Left colon (tissue), 2 donors: ENCODE measurements around the gene LCA5L. TPM values are rescaled to one million over a fixed set of nuclear protein-coding genes. Genes with fewer than 3 reads are reported as not detected.
"Not testable (repeated sequence)": the region's sequence is repeated elsewhere in the genome, so short reads cannot be mapped to it uniquely, and the experiment has no call there.

Source experiments
- ATAC-seq: fragments of 200-7000 bp; cut with Tn5 transposase; one replicate; pipeline ENCODE4 v1.9.1; 2020; ENCODE audit warnings: mild to moderate bottlenecking, moderate library complexity
- DNase-seq, 2 donors: peaks; one replicate each; pipeline ENCODE4 v3.0.0-alpha.2; 2020
- intact Hi-C, 2 donors: fragments of 100-400 bp; cut with DNase I in 1 of 2; cut with micrococcal nuclease in 1 of 2; formaldehyde crosslinking; loops; one replicate each; pipeline versions ENCODE4 v1.11.2 to v1.14.0; 2022; cut with DNase I, micrococcal nuclease
- total RNA-seq, 2 donors: library from RNA; stranded (reverse); fragmentation: NEBNext Ultra II Directional; extraction: Animal tissue kit (Norgen Biotek cat#: 25700); gene quantifications; one replicate each; pipeline ENCODE4 v1.2.1, GENCODE V29; 2021
- donor health status: DM: no; HTN: no; CAD: no.
- donor health status: DM: yes; HTN: yes; CAD: no.

The LCA5L gene
- total RNA-seq, 2 donors from 2014 or later: 0.98 to 1.0 TPM

GRCh38 chr21:39452970-39453342 is 7.4 kb upstream of the LCA5L start:
- ATAC-seq: no peak
- intact Hi-C loops: no loop called here

GRCh38 chr21:39452207-39452969 is 6.8 kb upstream of the LCA5L start:
- no peak for ATAC-seq
- no peak for DNase-seq
- intact Hi-C loops: no loop called here

More at GRCh38 chr21:39452970-39453342, 7.4 kb upstream of the LCA5L start:
- DNase-seq: no peak

GRCh38 chr21:39451332-39452206 is 6.0 kb upstream of the LCA5L start, which contains the start of gene SH3BGR:
Gene SH3BGR, plus strand, starts transcription at chr21:39451970. Its CDS starts 127 bp downstream, at chr21:39452097.
- intact Hi-C loops: no loop called here
- DNase-seq (peak; percentile 24 to 43), ATAC-seq (peak; percentile 71)

GRCh38 chr21:39447264-39447663 is 1.7 kb upstream of the LCA5L start:
- intact Hi-C loops: no loop called here
- no peak for DNase-seq
- ATAC-seq: no peak

GRCh38 chr21:39444421-39445180 is 977 bp downstream of the LCA5L start:
- DNase-seq (no peak), ATAC-seq (peak; percentile 7)
- intact Hi-C loops: no loop called here

- intact Hi-C loops: no loop called here
- ATAC-seq (peak; percentile 30), DNase-seq (no peak)
These were observed 3.8 kb downstream of the LCA5L start for GRCh38 chr21:39441502-39442475.

GRCh38 chr21:39439232-39439631 is 6.3 kb downstream of the LCA5L start:
- no peak for DNase-seq
- intact Hi-C loops: no loop called here
- no peak for ATAC-seq

GRCh38 chr21:39434950-39435349 is 10.6 kb downstream of the LCA5L start:
- no peak for ATAC-seq
- intact Hi-C loops: no loop called here
- DNase-seq: no peak

GRCh38 chr21:39430954-39431353 is 14.6 kb downstream of the LCA5L start:
- intact Hi-C loops: no loop called here
- ATAC-seq (no peak), DNase-seq (no peak)

GRCh38 chr21:39430457-39430856 is 15.1 kb downstream of the LCA5L start:
- ATAC-seq (no peak), DNase-seq (no peak)
- intact Hi-C loops: no loop called here

GRCh38 chr21:39430016-39430415 is 15.6 kb downstream of the LCA5L start:
- DNase-seq: no peak
- intact Hi-C loops: no loop called here
- ATAC-seq: no peak

GRCh38 chr21:39429445-39429844 is 16.1 kb downstream of the LCA5L start:
- intact Hi-C loops: no loop called here
- ATAC-seq: no peak
- no peak for DNase-seq

- DNase-seq (no peak), ATAC-seq (no peak)
- intact Hi-C loops: no loop called here
These were observed 22.9 kb downstream of the LCA5L start for GRCh38 chr21:39422527-39423241.

GRCh38 chr21:39419204-39419603 is 26.4 kb downstream of the LCA5L start:
- DNase-seq, ATAC-seq, intact Hi-C loops: not testable (repeated sequence)

- intact Hi-C loops: no loop called here
- ATAC-seq: no peak
- no peak for DNase-seq
These were observed 39.5 kb downstream of the LCA5L start for GRCh38 chr21:39406065-39406464.

- intact Hi-C loops: no loop called here
- ATAC-seq: no peak
These were observed 45.4 kb downstream of the LCA5L start for GRCh38 chr21:39400173-39400572.

GRCh38 chr21:39397646-39398385 is 47.8 kb downstream of the LCA5L start:
- intact Hi-C loops: no loop called here
- ATAC-seq (no peak), DNase-seq (no peak)

More at GRCh38 chr21:39400173-39400572, 45.4 kb downstream of the LCA5L start:
- no peak for DNase-seq
